Left renal cortex interstitium (tissue), 4 donors: Measurements from ENCODE around the gene ORAI1. TPM values are rescaled to one million over a fixed set of nuclear protein-coding genes. Genes with fewer than 3 reads are reported as not detected.
A peak's percentile ranks its signal among the peaks of the same experiment; 100 is the strongest.
"Not testable (repeated sequence)": the region's sequence is repeated elsewhere in the genome, so short reads cannot be mapped to it uniquely, and the experiment has no call there.

ENCODE experiments used
- DNase-seq, 4 donors: peaks; one replicate each; pipeline ENCODE4 v3.0.0-alpha.2; 2013; ENCODE audit warnings: low read depth in 4 of 4, low spot score in 2 of 4, missing footprints in 1 of 4
- polyA plus RNA-seq, 4 donors: library from polyadenylated mRNA; unstranded; fragments of 120-200 nt; gene quantifications; one replicate each; pipeline ENCODE4 v1.2.1, GENCODE V29; 2013; ENCODE audit not compliant: insufficient read length in 4 of 4

ORAI1 gene
- polyA plus RNA-seq, 4 donors: 10.8 to 18.2 (median 14.6) TPM

DNA sequence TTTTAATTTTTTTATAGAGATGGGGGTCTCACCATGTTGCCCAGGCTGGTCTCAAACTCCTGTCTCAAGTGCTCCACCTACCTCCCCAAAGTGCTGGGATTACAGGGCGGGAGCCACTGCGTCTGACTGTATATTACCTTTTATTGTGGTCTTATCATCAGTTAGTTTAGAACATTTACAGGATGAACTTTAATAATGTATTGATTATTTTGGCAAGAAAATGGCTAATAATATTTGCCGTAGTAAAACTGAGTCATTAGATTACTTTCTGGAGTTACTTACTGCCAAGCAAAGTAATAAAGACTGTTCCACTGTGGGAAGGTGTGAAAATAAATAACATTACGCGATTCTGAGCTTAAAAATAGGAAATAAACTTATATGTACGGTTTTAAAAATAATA, 23.6 kb upstream of the ORAI1 start:
- DNase-seq: no peak

DNA sequence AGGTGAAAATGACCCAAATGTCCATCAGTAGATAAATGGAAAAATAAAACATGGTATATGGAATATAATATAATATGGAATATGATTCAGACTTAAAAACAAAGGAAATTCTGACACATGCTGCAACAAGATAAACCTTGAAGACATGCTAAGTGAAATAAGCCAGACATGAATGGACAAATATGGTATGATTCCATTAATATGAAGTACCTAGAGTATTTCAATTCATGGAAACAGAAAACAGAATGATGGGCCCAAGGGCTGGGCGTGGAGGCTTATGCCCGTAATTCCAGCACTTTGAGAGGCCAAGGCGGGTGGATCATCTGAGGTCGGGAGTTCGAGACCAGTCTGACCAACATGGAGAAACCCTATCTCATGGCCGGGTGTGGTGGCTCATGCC, 22.7 kb upstream of the ORAI1 start:
- no peak for DNase-seq

DNA sequence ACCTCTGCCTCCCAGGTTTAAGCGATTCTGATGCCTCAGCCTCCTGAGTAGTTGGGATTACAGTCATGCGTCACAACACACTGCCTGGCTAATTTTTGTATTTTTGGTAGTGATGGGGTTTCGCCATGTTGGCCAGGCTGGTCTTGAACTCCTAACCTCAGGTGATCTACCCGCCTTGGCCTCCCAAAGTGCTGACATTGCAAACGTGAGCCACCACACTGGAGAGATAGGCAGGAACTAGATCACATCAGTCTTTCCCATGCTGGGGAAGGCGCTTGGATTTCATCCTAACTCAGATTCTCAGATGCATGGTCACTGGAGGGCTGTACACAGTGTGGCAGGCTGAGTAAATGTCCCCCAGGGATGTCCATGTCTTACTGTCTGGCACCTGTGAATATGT, 18.0 kb upstream of the ORAI1 start:
- no peak for DNase-seq

DNA sequence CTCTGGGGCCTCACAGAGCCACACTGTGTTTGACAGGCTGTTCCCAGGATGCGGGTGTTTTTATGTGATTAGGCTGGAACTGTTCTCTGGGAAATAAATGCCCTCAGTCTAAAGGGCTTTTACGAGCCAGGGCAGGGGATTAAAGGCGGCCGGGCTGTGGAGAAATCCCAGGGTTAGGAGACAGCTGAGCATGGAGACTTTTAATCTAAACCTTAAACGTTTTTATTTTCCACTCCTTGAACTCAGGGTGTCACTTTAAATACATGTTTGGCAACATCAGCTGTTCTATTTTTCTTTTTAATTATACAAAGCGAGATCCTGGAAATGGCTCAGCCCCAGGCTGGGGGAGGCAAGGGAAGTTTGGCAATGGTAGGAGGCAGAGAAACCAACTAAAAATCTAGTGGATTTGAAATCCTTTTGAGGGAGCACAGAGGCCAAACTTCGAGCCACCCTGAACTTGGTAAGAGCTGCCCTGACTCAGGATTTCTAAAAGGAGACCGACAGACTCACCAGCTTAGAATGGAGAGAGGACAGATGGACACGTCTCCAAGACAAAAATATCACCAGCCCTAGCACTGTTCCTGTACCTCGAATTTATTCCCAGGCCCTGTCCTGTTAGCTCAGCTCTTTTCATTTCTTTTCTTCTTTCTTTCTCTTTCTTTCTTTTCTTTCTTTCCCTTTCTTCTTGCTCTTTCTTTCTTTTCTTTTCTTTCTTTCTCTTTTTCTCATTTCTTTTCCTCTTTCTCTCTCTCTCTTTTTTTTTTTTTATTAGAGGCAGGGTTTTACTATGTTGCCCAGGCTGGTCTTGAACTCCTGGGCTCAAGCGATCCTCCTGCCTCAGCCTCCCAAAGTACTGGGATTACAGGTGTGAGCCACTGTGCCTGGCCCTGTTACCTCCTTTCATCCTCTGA, 15.8 kb upstream of the ORAI1 start:
- DNase-seq: peak in 1 of 4 donors; percentile 28

DNA sequence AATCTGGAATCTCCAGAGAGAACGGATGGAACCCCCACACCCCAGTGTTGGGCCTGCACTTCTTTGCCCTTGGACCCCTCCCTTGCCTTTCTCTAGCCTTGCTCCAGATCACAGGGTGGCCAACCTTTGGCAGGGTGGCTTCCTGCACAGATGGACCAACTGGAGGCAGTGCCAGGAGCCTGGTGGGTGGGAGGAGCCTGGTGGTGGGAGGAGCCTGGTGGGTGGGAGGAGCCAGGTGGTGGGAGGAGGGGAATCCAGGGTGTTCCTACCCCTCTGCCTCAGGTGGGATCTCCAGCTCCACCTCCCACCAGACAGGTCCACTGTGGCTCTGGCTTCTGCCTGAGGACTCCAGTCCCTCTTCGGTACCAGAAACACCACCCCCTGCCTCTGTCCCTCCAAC, 15.0 kb upstream of the ORAI1 start:
- no peak for DNase-seq

DNA sequence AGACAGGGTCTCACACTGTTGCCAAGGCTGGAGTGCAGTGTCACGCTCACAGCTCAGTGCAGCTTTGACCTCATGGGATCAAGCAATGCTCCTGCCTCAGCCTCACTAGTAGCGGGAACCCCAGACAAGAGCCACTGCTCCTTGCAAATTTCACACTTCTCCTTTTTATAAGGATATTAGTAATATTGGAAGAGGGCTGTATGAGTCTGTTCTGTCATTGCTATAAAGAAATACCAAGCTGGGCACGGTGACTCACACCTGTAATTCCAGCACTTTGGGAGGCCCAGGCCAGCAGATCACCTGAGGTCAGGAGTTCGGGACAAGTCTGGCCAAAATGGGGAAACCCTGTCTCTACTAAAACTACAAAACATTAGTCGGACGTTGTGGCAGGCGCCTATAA, 12.9 kb upstream of the ORAI1 start:
- DNase-seq: no peak

DNA sequence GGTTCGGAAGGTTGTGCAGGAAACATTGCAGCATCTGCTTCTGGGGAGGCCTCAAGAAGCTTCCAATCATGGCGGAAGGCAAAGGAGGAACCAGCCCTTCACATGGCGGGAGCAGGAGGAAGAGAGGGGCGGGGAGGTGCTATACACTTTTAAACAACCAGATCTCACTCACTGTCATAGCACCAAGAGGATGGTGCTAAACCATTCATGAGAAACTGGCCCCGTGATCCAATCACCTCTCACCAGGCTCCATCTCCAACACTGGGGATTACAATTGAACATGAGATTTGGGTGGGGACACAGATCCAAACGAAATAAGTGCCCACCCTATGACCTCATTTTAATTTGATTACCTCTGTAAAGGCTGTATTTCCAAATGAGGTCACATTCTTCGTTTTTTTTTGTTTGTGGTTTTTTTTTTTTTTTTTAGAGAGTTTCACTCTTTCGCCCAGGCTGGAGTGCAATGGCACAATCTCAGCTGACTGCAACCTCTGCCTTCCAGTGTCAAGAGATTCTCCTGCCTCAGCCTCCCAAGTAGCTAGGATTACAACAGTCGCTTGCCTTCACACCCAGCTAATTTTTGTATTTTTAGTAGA, 11.4 kb upstream of the ORAI1 start:
- DNase-seq: no peak

DNA sequence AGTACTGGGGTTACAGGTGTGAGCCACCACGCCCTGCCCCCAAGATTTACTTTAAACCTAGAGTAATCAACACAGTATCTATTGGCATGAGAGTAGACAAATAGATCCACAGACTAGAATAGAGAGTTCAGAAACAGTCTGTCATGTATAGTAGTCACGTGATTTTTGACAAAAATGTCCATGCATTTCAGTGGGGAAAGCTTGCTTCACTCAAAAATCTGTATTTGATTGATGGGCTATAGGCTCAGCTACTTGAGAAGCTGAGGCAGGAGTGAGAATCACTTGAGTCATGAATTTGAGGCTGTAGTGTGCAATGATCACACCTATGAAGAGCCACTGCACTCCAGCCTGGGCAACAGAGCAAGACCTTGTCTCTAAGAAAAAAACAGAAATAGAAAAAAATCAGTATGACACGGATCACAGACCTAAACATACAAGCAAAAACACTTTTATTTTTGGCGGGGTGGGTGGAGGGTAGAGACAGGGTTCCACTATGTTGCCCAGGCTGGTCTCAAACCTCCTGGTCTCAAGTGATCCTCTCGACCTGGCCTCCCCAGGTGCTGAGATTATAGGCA, 7.6 kb upstream of the ORAI1 start:
- no peak for DNase-seq

DNA sequence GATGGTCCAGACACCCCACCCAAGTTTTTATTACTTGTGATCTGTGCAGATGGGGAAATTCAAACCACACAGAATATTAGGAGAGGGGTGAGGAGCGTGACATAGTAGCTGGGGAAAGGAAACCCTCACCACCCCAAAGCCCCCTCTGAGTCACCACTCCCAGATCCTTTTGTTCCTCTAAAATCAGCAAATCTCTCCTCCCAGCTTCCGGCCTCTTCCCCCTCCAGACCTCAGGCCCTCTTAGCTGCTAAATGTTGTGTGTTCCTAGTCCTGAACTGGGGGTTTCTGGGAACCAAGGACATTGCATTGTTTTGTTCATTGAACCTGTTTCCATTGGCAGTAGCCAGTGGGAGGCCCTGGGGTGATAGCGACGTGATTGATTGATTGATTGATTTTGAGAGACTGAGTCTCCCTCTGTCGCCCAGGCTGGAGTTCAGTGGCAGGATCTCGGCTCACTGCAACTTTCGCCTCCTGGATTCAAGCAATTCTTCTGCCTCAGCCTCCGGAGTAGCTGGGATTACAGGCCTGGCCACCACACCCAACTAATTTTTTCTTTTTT, 5.9 kb upstream of the ORAI1 start:
- DNase-seq: no peak

DNA sequence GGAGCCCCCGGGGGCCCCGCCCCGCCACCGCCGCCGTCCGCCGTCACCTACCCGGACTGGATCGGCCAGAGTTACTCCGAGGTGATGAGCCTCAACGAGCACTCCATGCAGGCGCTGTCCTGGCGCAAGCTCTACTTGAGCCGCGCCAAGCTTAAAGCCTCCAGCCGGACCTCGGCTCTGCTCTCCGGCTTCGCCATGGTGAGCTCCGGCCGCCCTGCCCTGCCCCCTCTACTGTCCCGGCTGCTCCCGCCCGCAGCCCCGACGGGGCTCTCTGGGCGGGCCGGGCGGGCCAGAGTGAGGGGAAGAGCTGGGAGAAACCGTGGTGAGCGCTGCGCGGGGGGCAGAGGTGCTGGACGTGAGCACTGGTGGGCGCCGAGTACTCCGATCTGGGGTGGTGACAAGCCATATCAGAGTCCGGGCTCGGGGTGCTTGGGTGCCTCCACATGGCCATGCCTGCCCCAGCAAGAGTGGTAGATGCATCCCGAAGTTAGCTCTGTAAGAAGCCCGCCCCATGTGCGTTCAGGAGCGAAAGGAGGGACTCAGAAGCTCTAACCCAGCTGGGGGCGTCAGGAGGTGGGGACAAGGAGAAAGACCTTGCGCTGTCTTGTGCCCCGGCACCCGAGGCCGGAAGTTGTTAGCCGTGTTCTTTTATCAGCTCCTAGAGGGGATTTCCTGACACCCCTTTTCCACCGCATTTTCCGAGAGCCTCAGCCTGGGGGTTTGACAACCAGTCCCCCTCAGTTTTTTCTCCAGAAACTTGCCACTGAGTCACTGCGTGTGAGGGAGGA, 717 bp downstream of the ORAI1 start:
- peak in 3 of 4 donors; percentile 33 to 61 (median 37) for DNase-seq

DNA sequence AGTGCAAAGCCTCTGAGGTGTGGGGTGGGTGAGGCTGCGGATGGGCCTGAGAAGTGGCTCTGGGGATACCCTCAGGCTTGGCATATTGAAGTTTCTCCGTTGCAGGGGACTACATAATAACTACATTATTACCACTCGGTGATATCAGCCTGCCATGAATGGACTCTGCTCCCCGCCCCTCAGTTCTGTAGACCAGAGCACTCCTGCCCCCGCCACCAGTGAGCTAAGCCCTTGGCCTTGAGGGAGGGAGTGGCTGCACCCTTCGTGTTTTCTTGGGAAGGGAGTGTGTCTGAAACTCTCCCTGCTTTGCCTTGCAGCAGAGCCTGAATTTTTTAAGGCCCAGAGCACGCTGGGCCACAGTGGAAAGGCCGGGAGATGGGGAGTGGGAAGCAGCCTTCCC, 1.7 kb downstream of the ORAI1 start:
- no peak for DNase-seq

DNA sequence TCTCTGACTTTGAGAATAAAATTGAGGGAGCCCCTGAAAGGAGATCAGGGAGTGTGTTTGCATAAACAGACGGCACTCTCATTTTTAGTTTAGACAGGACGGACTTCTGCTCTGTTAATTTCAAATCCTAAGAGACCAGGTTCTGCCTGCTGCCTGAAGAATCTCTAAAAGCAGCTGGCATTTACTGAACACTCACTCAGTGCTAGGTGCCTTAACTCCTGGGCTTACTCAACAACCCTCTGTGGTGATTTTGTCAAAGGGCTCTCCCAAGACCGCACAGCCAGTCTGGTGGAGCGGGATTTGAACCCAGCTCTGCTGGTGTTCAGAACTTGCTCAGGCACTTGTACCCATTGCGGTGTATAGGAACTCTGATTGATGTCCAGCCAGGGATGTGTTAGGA, 2.2 kb downstream of the ORAI1 start:
- DNase-seq: no peak

DNA sequence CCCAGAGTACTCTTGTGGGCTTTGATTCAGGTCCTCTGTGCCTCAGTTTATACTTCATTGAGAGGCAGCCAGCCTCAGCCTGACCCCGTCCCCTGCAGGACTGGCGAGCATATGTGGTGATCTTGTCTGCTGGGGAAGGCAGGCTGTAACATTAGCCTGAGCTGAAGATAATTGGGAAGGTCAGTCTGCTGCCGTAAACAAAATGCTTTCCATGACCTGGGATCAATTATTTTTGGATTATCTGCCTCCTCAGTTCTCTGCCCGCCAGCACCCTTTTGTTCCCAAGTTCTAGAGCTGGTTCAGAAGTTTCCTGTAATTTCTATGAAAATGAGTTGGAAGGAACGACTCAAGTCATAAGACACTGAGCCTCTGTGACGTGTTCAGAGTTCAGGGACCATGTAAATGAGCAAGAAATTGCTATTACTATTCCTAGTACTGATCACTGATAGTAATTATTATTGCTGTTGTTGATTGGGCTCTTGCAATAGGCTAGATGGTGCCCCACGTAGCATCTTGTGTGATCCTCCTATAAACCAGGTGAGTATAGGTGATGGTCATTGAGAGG, 4.5 kb downstream of the ORAI1 start:
- no peak for DNase-seq

DNA sequence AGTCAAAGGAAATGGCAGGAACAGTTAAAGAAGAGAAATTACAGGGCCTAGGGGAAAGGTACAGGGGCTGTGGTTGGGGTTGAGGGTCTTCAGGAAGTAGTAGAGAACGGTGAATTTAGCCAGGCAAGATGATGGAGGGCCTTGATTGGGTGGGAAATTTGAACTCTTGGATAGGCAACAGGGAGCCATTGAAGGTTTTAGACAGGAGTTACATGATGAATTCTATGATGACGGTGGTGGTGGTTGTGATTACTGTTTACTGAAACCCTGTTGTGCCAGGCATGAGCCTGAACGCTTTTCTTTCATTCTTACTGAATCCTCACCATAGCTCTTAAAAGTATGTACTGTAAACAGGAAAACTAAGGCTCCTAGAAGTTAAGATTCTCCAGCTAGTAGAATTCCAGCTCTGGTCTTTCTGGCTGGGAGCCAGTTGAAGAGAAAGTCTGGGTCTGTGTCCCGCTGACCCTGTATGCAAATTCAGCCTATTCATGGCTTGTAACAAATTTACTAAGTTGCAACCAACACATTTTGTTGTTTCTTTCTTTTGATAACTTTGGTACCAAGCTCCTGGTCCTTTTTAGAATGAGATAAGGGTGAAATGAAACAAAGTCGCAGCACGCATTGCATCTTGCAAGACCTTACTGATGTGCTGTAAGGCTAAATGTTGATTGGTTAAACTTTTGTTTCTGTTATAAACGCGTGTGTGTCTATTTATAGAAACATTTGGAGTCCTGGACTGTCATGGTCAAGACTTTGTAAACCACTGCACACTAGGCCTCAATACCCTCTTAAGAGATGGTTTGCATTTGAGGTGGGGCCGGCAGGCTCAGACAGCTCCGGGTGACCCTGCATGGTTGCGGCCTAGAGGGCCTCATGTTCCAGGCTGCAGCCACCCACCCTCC, 6.0 kb downstream of the ORAI1 start:
- DNase-seq: no peak

DNA sequence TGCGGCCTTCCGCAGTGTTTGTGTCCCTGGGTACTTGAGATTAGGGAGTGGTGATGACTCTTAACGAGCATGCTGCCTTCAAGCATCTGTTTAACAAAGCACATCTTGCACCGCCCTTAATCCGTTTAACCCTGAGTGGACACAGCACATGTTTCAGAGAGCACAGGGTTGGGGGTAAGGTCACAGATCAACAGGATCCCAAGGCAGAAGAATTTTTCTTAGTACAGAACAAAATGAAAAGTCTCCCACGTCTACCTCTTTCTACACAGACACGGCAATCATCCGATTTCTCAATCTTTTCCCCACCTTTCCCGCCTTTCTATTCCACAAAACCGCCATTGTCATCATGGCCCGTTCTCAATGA, 7.5 kb downstream of the ORAI1 start:
- not testable (repeated sequence) for DNase-seq

DNA sequence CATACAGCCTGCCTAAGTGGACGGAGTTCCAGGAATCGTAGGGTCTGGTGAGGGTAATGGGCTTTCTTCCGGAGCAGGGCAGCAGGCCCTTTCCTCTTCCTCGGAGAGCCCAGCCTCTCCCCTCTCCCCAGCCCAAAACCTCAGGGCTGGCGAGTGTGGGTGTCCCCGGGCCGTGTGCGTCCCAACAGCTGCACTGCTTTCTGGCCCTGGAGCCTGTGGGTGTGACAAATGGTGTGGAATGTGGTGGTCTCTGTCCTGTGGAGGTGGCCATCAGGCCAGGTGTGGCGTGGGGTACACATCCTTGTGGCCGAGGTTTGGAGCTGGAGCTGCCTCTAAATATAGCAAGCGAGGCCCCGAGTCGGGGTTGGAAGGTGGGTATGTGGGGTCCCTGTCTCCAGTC, 8.5 kb downstream of the ORAI1 start:
- DNase-seq: no peak

DNA sequence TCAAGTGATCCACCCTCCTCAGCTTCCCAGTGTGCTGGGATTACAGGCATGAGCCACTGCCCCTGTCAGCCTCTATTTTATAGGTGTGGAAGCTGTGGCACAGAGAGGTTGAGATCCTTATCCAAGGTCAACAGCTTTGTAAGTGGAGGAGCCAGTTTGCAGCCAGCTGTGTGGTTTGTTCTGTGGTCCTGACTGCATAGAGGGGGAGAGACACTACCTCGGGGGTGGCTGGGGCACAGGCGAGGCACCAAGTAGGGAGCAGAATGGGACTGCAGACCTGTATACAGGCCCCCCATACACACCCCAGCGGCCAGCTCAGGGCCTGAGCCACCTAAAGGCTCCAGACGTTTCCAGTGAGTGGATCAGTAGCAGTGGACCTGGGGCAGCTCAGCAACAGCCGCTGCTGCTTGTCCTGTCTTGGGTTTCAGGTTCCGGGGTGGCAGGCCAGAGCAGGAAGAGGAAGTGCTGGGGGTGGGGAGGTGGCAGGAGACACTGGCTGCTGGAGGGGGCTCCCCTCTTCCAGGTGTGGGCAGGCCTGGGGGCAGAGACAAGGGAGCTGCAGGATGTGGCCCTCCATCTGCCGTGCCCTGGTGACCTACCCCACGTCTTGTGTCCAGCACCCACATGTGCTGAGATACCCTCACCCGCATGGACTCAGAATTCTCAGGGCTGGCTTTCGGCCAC, 11.0 kb downstream of the ORAI1 start:
- DNase-seq: no peak

DNA sequence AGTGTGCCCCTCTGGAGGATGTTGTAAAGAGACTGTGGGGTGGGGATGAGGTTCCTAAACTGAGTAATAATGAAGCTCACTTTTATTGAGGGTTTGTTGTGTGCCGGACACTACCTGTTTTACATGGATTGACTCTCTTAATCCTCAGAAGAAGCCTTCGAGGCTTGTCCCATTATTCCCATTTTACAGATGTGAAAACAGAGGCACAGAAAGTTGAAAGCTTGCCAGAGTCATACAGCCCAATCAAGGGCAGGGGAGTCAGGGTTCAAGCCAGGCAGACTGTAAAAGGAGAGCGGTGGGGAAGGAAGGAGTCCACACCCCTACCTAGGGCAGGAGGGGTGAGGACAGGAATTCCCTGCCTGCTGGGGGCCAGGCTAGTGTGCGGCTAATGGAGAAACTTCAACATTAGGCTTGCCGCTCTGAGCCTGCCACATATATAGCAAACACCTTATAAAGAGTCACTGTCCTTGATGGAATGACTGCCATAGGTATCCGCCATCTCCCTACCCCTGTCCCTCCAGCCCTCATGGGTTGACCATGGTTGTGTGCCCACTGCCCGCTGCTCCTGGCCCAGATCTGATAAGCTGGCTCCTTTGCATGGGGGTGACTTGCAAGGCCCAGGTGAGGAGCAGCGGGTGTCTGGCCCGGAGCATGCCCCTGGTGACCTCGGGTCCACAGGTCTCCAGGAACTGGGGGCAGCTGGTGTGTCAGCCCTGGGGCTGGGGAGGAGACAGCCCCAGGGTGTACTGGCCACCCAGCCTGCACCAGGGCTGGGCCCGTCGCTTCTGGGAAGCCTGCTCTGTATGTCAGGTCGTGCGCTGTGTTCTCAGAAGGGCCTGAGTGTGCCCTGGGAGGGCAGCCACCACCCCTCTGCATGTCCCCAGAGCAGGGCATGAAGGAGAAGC, 12.2 kb downstream of the ORAI1 start:
- no peak for DNase-seq
